SK-N-SH treated with all-trans-retinoic acid at 6 μM for 48 hours (cell line): Measurements from ENCODE around the gene USP15.
"Not testable (repeated sequence)": the region's sequence is repeated elsewhere in the genome, so short reads cannot be mapped to it uniquely, and the experiment has no call there.

Experiments used
- ATAC-seq: fragments of 200-7000 bp; cut with Tn5 transposase; 3 replicates; pipeline ENCODE4 v1.9.1; 2020; ENCODE audit warnings: mild to moderate bottlenecking, moderate library complexity

Gene USP15

DNA sequence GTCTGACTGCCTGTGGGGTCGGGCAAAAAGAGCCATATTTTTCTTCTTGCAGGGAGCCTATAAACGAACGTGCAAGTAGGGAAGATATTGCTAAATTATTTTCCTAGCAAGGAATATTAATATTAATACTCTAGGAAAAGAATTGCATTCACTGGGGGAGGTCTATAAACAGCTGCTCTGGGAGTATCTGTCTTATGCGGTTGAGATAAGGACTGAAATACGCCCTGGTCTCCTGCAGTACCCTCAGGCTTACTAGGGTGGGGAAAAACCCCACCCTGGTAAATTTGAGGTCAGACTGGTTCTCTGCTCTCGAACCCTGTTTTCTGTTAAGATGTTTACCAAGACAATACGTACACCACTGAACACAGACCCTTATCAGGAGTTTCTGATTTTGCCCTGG, 203.0 kb downstream of the USP15 start:
- ATAC-seq = not testable (repeated sequence)
